ENCODE measurements around the gene FBN2.
"Not testable (repeated sequence)": the region's sequence is repeated elsewhere in the genome, so short reads cannot be mapped to it uniquely, and the experiment has no call there.

The FBN2 gene

DNA sequence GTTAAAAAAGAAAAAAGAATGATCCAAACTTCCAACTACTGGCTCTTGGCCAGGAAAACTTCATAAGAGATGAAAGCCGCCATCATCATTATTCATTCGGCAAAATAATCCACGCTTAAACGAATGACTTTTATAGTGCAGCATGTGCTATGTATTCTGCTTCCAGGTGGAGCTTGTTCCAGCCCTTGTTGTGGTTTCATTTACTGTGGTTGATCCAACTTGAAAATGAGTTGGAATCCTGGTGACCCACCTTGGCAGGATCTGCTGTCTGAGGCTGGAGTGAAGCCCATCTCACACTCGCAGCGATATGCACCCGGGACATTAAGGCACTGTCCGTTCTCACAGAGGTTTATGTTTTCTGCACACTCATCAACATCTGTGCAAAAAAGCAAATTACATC is 209.6 kb downstream of the FBN2 start:
- in situ Hi-C loops (cut with HindIII; ENCODE audit: low sequenced_read_pairs): no loop called here

DNA sequence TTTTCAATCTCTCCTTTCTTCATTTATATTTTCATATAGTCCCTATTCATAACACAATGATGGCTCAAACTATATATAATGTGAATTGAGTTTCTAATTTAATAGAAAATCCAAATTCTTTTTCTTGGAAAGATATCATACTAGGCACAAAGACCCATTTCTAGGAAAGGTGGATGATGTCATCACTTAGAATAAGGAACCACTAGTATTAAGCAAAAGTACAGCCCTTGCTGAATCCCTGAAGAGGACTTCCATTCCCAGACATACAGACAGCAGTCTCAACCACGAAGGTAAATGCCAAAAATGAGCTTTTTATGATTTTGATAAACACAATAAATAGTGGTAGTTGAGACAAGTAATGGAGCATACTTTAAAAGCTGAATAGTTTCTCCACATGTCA is 210.0 kb downstream of the FBN2 start:
- in situ Hi-C loops (cut with HindIII; ENCODE audit: low sequenced_read_pairs): no loop called here

DNA sequence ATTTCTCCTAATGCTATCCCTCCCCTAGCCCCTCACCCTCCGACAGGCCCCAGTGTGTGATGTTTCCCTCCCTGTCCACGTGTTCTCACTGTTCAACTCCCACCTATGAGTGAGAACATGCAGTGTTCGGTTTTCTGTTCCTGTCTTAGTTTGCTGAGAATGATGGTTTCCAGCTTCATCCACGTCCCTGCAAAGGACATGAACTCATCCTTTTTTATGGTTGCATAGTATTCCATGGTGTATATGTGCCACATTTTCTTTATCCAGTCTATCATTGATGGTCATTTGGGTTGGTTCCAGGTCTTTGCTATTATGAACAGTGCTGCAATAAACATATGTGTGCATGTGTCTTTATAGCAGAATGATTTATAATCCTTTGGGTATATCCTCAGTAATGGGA is 216.6 kb downstream of the FBN2 start:
- in situ Hi-C loops (cut with HindIII; ENCODE audit: low sequenced_read_pairs): not testable (repeated sequence)

DNA sequence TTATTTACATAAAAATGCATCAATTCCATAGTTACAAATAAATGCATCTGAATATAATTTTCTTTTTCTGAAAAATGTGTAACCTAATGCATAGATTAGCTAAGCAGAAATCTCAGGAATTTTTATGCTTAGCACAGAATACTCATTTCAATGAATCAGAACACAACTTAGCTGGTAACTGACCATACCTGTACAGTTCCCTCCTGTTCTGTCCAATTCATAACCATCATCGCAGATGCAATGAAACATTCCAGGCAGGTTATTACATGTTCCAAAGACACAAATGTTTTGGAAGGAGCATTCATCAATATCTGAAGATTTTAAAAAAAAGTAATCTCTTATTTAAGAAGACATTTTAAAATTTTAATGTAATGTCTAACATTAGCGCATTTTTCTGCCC is 219.4 kb downstream of the FBN2 start:
- in situ Hi-C loops (cut with HindIII; ENCODE audit: low sequenced_read_pairs): no loop called here

DNA sequence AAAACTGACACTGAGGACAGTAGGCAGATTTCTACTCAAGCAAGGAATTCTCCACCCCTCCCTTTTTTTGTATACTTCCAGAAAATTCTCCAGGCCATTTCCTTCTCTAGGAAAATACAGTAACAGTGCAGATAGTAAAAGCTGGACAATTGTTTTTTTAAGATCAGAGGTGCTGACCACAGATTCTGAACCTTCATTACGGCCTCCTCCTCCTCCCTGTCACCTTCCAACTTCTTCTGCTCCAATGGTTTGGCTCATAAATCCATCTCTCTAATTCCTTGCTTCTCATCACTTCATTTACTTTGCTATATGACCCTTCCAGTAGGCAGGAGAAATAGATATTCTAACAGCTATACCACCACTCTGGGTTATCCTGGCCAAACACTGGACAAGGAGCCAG is 220.6 kb downstream of the FBN2 start:
- in situ Hi-C loops (cut with HindIII; ENCODE audit: low sequenced_read_pairs): no loop called here

DNA sequence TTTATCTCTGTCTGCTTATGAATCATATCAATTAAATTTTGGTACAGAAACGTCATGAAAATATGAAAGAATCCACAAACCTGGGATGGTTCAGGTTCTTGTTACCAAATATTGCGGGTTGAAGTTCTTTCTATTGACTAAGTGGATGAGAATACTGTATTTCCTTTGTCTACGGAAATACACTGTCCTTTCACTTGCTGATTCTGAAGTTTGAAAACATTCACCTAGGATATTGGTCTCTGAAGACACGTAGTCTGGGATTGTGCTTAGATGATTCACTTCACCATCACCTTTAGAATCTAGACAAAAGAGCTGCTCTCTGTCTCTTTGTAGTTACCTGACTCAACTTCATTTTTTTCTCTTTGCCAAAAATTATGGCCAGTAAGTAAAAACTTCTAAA is 222.4 kb downstream of the FBN2 start:
- in situ Hi-C loops (cut with HindIII; ENCODE audit: low sequenced_read_pairs): no loop called here

DNA sequence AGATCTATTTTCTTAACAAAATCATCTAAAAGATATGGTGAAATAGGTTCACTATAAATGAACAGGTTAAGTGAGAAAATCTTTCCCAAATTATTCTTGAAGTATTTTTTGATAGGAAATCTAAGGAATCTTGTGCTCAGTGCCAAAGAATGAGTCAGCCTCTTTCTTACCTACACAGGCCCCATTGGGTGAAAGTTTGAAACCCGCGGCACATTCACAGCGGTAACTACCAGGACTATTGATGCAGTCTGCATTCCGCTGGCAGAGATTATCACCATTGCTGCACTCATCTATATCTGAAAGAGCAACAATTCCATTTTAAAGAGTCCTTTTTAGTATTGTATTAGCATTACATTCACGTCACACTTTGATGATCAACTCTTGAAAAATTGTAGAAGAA is 232.7 kb downstream of the FBN2 start:
- in situ Hi-C loops (cut with HindIII; ENCODE audit: low sequenced_read_pairs): no loop called here

DNA sequence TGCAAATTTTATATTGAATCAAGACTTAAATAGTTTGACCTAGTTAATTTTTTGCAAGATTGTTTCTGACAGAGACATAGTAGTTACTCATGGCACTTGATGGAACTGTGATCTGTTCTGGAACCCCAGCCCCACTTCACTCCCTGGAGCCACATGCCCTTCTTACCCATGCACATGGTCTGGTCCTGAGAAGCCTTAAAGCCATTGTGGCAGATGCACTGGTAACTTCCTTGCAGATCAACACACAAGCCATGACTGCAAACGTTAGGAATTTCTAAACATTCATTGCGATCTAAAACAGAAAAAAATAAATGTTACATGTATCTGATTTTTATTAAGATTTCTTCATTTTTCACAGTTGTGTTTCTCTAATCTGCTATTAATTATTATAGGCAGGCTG is 233.3 kb downstream of the FBN2 start:
- in situ Hi-C loops (cut with HindIII; ENCODE audit: low sequenced_read_pairs): no loop called here

DNA sequence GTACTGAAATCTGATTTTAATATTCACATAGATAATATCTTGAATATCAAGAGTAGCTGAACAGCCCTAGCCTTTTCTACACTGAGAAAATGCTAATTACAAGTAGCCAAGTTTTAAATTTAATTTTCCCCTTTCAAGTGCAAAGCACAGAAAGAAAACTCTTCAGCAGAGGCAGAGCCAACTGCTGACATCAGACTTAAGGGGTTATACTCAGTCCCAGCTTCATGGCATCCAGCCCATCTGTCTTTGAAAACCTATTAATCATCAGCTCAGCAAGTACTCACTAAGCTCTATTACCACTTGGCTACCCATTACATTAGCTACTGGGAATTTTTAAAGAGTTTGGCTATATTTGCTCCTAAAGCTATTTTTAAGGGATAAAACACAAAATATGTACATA is 234.0 kb downstream of the FBN2 start:
- in situ Hi-C loops (cut with HindIII; ENCODE audit: low sequenced_read_pairs): no loop called here

DNA sequence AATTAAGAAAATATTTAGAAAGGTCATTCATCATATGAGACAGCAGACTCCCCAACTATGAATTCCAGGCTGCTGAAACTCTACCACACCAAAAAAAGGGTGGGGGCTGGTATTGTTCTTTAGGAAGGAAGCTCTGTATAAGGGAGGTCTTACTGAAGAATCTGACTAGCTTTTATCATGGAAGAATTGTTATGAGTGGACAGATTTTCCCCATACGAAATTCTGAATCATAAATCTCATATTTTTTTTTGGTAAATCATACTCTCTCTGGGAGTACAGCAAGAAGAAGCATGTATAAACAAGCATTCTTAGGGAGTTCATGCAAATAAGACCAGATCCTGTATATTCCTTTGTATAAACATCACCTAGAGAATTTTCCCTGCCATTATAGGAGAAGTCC is 234.5 kb downstream of the FBN2 start:
- in situ Hi-C loops (cut with HindIII; ENCODE audit: low sequenced_read_pairs): no loop called here

DNA sequence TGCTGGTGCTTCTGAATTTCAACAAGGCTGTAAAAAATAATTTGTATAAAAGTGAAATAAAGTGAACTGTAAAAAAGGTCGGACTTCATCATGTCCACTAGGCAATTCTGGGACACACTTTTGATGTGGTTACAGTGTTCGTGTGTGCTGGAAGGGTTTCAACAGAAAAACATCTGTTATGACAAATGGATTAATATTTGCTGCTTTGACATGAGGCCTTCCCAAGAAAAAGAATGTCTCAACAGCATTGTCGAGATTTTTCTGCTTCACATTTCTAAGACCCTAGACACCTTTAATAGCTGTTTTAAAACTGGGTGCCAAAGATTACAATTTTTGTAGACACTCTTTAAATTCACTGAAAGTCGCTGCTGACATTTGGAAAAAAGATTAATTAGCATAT is 237.9 kb downstream of the FBN2 start:
- in situ Hi-C loops (cut with HindIII; ENCODE audit: low sequenced_read_pairs): no loop called here

DNA sequence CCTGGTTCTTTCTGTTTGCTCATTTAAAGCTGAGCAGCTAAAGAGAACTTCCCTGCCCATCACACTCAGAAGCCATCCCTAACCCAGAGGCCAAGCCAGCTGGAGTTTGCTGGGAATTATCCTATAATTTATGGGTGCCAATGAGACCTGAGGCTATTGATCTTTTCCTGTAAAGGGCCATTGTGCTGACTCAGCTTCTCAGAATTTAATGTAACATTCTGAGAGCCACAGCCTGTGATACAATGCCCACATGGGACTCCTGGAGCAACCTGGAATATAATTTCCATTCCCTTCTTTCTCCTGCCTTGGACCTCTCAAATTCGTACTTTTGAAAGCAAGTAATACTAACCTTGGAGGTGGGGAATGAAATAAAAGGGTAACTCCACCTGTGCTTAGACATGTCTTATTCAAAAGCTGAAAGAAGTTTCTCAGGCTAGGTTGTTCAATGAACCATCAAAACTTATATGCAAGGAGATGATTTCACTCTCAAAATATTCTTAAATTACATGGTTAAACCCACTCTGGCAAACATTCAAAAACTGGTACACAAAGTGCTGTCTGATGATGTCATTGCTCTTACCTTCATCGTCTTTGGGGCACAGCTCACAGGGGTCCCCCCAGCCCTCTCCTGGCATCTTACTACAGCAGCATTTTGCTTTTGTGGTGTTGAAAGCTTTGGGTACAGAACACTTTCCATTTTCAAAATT is 247.7 kb downstream of the FBN2 start:
- in situ Hi-C loops (cut with HindIII; ENCODE audit: low sequenced_read_pairs): no loop called here

DNA sequence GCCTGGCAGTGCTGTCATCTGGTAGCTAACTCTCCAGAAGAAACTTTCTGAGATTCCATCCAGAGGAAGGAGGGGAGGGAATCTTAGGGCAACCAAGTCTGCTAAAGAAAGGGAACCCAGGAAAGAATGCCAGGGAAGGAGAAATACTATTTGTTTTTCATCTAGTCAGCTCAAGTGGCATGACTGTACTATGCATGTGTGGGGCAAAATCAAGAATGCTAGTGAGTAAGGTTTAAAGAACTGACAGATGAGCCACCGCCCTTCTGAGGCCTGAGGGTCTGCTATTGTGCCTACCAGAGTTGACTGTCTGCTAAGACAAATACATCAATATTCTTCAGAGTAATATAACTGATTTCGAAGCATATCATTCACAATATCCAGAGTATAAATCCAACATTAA is 250.3 kb downstream of the FBN2 start:
- in situ Hi-C loops (cut with HindIII; ENCODE audit: low sequenced_read_pairs): no loop called here

DNA sequence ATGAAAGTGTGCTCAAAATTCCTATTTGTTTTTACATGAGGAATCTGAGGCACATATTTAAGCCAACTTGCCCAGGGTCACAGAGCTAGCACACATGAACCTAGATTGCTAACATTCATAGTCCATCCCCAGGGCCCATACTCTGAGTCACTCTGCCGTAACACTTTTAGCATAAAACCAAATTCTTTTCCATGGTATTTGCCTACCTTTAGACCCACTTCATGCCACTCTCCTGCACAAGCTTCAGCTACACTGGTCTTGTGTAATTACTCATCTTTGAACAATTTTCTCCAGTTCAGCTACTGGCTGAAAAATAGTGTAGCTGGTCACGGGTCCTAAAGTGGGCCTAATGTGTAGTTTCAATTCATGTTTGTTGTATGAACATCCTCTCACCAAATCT is 253.8 kb downstream of the FBN2 start:
- in situ Hi-C loops (cut with HindIII; ENCODE audit: low sequenced_read_pairs): no loop called here

DNA sequence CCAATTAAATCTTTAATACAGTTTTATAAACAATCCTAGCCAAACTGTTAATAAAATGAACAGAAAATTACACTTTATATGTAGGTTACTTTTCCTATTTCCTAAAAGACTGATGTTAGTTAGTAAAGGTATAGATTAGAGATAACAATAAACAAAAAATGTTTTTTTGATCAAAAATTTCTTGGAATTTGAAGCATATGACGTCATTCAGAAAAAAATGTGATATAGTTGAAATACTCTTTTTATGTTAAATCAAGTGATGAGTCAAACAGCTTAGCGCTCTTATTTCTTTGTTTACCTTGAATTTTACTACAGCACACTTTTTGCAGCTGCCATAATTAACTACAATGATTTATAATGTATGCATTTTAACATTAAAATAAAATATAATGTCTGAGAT is 258.7 kb downstream of the FBN2 start:
- in situ Hi-C loops (cut with HindIII; ENCODE audit: low sequenced_read_pairs): no loop called here

DNA sequence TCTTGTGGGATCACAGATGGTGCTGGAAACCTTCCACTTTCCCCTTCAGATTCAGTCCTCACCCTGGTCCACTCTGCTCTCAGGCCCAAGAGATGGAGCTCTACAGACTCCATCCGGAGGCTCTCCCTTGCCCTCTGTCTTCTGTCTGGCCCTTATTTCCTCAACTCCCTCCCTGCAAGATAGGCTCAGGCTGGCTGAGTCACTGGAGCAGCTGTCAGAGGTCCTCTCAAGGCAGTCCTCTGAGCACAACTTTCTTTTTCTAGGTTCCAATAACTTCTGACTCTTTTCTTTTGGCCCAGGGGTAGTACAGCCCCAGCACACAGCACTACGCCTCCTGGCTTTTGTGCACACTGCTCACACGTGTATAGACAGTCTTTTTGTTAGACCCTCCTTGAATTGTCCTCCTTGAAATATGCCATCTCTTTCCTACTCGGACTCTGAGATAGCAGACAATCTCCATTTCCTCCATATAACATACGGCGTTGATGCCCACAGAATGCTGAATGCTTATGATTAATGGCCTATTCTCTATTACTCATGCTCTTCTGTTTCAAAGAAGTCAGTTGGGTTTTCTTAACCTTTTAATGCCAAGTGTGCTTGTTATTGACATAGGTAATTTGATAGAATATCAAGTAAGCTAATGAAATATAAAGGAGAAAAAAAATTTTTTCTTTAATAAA is 261.4 kb downstream of the FBN2 start:
- in situ Hi-C loops (cut with HindIII; ENCODE audit: low sequenced_read_pairs): no loop called here

DNA sequence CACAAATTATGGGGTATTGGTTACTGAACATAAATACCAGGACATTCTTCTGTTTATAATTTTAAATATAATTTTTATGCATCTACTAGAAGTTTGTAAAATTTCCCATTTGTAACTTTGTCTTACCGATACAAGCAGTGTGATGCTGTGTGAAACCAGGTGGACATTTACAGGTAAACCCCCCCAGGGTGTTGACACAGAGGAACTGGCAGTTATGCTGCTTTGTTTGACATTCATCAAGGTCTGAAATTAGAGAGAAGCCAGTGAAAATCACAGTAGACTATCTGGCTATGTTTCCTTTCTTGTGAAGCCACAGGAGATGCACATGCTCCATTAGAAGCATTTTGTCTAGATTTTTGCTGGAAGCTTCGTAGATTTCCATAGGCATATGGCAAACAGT is 263.6 kb downstream of the FBN2 start:
- in situ Hi-C loops (cut with HindIII; ENCODE audit: low sequenced_read_pairs): no loop called here

DNA sequence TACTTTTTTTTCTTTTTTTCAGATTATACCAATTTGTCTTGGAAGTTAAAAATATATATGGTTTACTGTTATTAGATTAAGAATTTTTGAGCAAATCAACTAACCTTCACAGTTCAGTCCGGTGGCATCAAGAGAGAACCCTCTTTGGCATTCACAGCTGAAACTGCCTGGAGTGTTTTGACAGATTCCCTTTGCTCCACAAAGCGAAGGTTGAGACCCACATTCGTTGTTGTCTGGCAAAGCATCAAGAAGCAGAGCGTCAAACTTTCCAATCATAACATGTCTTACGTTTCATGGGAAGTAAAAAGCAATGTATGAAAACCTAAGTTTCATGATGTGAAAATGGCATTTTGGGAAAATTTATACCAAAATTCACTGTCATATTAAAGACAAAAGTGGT is 264.3 kb downstream of the FBN2 start:
- in situ Hi-C loops (cut with HindIII; ENCODE audit: low sequenced_read_pairs): no loop called here

DNA sequence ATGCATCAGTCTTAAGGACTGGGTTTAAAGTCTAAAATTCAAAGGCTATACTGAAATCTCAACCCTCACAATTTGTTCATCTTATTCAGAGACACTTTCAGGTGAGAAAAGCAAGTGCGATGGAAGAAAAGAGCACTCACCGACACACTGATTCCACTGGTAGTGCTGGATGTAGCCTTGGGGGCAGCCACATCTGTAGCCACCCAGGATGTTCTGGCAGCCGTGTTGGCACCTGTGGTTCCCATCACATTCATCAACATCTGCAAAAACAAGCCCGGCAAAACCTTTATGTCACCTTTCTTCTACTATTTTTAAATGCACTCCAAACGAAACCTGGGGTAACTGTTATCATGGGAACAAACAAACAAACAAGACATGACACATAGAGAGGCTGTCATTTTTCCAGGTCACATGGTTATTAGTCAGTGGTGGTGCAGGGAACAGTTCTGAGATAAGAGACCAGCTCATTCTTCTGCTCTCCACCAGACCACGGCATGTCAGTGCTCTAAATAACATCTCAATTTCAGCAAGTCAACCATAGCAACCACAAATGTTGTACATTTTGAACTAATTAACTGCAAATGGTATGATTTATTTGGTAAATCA is 266.1 kb downstream of the FBN2 start:
- in situ Hi-C loops (cut with HindIII; ENCODE audit: low sequenced_read_pairs): no loop called here

DNA sequence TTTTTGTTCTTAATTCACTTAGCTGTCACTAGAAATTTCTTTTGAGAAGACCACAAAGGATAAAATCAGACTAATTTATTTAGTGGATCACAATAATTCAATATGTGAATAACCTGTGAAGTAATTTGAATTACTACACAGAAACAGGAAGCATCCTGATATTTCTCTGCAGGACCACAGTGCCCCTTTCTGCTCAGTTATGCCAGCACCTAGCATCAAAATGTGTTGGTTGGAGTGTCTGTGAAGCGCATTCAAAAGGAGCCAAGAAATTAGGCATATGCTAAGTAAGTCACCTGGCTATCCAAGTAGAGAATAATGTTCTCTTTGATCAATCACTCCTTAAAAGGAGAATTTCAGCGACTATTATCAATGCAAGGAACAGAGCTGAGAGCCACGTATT is 267.0 kb downstream of the FBN2 start:
- in situ Hi-C loops (cut with HindIII; ENCODE audit: low sequenced_read_pairs): no loop called here

DNA sequence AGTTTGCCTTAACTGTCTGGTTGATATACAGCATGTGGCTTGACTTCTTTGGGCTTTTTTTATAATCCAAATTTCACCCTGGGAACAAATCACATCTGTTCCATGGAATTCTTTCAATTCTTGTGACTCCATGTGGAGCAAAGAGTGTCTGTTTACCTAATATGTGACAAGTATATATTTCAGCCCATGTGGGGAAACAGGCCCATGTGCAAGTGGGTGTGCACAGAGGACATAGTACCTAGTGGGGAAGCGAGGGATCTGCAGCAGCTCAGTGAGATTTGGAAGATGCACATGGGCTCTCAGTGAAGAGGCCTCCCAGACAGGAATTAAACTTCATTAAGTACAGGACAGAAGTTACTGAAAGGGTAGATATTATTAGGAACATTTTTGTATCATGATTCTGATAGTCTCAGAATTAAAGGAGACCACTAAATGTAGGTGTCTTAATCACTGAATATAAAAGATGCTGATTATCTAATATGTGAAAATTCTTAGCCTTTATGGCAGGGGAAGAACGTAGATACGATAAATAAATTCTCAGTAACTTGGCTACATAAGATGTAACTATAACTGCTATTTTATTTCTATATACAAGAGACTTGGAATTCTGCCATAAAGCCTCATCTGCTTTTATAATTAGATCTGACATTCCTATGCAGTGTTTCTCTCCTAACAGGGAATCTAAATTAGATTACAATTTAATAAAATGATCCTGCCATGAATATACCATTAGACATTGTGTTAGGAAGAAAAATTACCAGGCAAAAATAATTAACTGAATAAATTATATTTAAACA is 273.3 kb downstream of the FBN2 start:
- in situ Hi-C loops (cut with HindIII; ENCODE audit: low sequenced_read_pairs): no loop called here

DNA sequence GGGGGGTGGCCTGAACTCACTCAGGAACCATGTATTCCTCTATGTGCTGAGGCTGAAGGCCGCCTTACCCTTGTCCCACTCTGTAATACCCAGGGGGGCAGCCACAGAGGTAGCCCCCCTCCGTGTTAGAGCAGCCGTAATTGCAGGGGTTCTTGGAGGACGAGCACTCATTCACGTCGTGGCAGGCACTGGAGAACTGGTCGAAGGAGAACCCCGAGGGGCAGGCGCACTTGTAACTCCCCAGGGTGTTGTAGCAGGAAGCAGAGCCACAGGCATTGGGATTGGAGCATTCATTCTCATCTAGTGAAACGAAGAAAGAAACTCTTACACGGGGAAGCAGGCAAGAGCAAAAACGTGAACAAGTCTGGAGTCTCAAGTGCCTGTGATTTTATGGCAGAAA is 274.7 kb downstream of the FBN2 start:
- in situ Hi-C loops (cut with HindIII; ENCODE audit: low sequenced_read_pairs): no loop called here

Data from endothelial cell of hepatic sinusoid (primary cell).